ENCODE measurements around the gene GPRC5D. TPM values are rescaled to one million over a fixed set of nuclear protein-coding genes. Genes with fewer than 3 reads are reported as not detected.

The GPRC5D gene
- total RNA-seq, 2 donors from 2014 or later, result not detected

- intact Hi-C loops (cut with DNase I), result loop anchor here in 1 of 2 donors (10.0 kb wide), 1 partner anchor 569 kb away; no protein-coding TSS in a partner anchor
- no peak for DNase-seq (ENCODE audit: low spot score)
Measured at GRCh38 chr12:12945591-12945990, 6.4 kb downstream of the GPRC5D start.

- intact Hi-C loops (cut with DNase I), result loop anchor here in 1 of 2 donors (10.0 kb wide), 1 partner anchor 571 kb away; no protein-coding TSS in a partner anchor
- no peak for DNase-seq (ENCODE audit: low spot score)
Measured at GRCh38 chr12:12943586-12944260, 8.2 kb downstream of the GPRC5D start.

- intact Hi-C loops (cut with DNase I), result loop anchor here in 1 of 2 donors (10.0 kb wide), 1 partner anchor 573 kb away; no protein-coding TSS in a partner anchor
- DNase-seq (ENCODE audit: low spot score), result no peak
Measured at GRCh38 chr12:12941450-12942350, 10.3 kb downstream of the GPRC5D start.

- intact Hi-C loops (cut with DNase I), result loop anchor here in 1 of 2 donors (10.0 kb wide), 1 partner anchor 575 kb away; no protein-coding TSS in a partner anchor
- no peak for DNase-seq (ENCODE audit: low spot score)
Measured at GRCh38 chr12:12939888-12940287, 12.1 kb downstream of the GPRC5D start.

- intact Hi-C loops (cut with DNase I), result no loop called here
- no peak for DNase-seq (ENCODE audit: low spot score)
Measured at GRCh38 chr12:12938541-12938940, 13.4 kb downstream of the GPRC5D start.

- peak; percentile 67 for DNase-seq (ENCODE audit: low spot score)
- intact Hi-C loops (cut with DNase I), result no loop called here
Measured at GRCh38 chr12:12936983-12937491, 14.9 kb downstream of the GPRC5D start.

- DNase-seq (ENCODE audit: low spot score), result peak; percentile 49
Measured at GRCh38 chr12:12934556-12934955, 17.4 kb downstream of the GPRC5D start.

GRCh38 chr12:12933742-12934141 lies 18.2 kb downstream of the GPRC5D start:
- DNase-seq (ENCODE audit: low spot score), result no peak
- intact Hi-C loops (cut with DNase I), result no loop called here

More at GRCh38 chr12:12934556-12934955, 17.4 kb downstream of the GPRC5D start:
- intact Hi-C loops (cut with DNase I), result no loop called here

GRCh38 chr12:12930633-12931219 lies 21.2 kb downstream of the GPRC5D start:
- intact Hi-C loops (cut with DNase I), result no loop called here
- no peak for DNase-seq (ENCODE audit: low spot score)

GRCh38 chr12:12929696-12930095 lies 22.3 kb downstream of the GPRC5D start:
- intact Hi-C loops (cut with DNase I), result no loop called here
- DNase-seq (ENCODE audit: low spot score), result no peak

- intact Hi-C loops (cut with DNase I), result no loop called here
- peak; percentile 85 for DNase-seq (ENCODE audit: low spot score)
Measured at GRCh38 chr12:12927211-12928079, 24.5 kb downstream of the GPRC5D start.

GRCh38 chr12:12926571-12927071 lies 25.3 kb downstream of the GPRC5D start:
- no peak for DNase-seq (ENCODE audit: low spot score)
- intact Hi-C loops (cut with DNase I), result no loop called here

- DNase-seq (ENCODE audit: low spot score), result no peak
- intact Hi-C loops (cut with DNase I), result no loop called here
Measured at GRCh38 chr12:12925388-12925787, 26.6 kb downstream of the GPRC5D start.

- intact Hi-C loops (cut with DNase I), result no loop called here
- no peak for DNase-seq (ENCODE audit: low spot score)
Measured at GRCh38 chr12:12924169-12924568, 27.8 kb downstream of the GPRC5D start.

GRCh38 chr12:12922978-12923377 lies 29.0 kb downstream of the GPRC5D start:
- intact Hi-C loops (cut with DNase I), result no loop called here
- DNase-seq (ENCODE audit: low spot score), result no peak

- intact Hi-C loops (cut with DNase I), result no loop called here
- peak; percentile 88 for DNase-seq (ENCODE audit: low spot score)
Measured at GRCh38 chr12:12922191-12922616, 29.8 kb downstream of the GPRC5D start.

GRCh38 chr12:12919666-12920435 lies 32.1 kb downstream of the GPRC5D start:
- no peak for DNase-seq (ENCODE audit: low spot score)

More at GRCh38 chr12:12919666-12920435, 32.1 kb downstream of the GPRC5D start:
- intact Hi-C loops (cut with DNase I), result loop anchor here (5.0 to 10.0 kb wide), 3 partner anchors 62 to 312 kb away; no protein-coding TSS in a partner anchor
